NCI-H1092 (cell line): Measurements from ENCODE around the gene RIGI.
"Not testable (repeated sequence)": the region's sequence is repeated elsewhere in the genome, so short reads cannot be mapped to it uniquely, and the experiment has no call there.

Experiments used
- DNase-seq: peaks from one replicate; lab custom pipeline; 2025; lab: John Stamatoyannopoulos, UW

The RIGI gene

GRCh38 chr9:32526041-32526706, at the start of gene RIGI:
RIGI (minus strand) TSS chr9:32526196; CDS start chr9:32526166, 30 bp downstream.
- DNase-seq, result peak; percentile 73

- DNase-seq, result no peak
Measured at GRCh38 chr9:32574858-32575257, 48.9 kb upstream of the RIGI start.

- no peak for DNase-seq
Measured at GRCh38 chr9:32573821-32574220, 47.8 kb upstream of the RIGI start.

- DNase-seq, result peak; percentile 93
Measured at GRCh38 chr9:32572900-32573523, 47.0 kb upstream of the RIGI start, which contains the start of gene NDUFB6. NDUFB6 (minus strand) TSS chr9:32573159; CDS start chr9:32573060, 99 bp downstream.

- DNase-seq, result peak; percentile 74
Measured at GRCh38 chr9:32571969-32572899, 46.2 kb upstream of the RIGI start.

GRCh38 chr9:32570262-32570661, 44.3 kb upstream of the RIGI start:
- no peak for DNase-seq

GRCh38 chr9:32566770-32567169, 40.8 kb upstream of the RIGI start:
- DNase-seq, result no peak

- DNase-seq, result no peak
Measured at GRCh38 chr9:32565967-32566366, 40.0 kb upstream of the RIGI start.

GRCh38 chr9:32558408-32558934, 32.5 kb upstream of the RIGI start:
- no peak for DNase-seq

GRCh38 chr9:32554591-32554990, 28.6 kb upstream of the RIGI start:
- no peak for DNase-seq

- no peak for DNase-seq
Measured at GRCh38 chr9:32554107-32554506, 28.1 kb upstream of the RIGI start.

- DNase-seq, result peak; percentile 95
Measured at GRCh38 chr9:32552172-32552872, 26.3 kb upstream of the RIGI start, which contains the start of the genes SMIM27 and TOPORS. SMIM27 (plus strand) TSS chr9:32552327; CDS start chr9:32552435, 108 bp downstream. TOPORS (minus strand) TSS chr9:32552586; CDS start chr9:32552436, 150 bp downstream.

GRCh38 chr9:32551276-32552051, 25.5 kb upstream of the RIGI start:
- peak; percentile 62 for DNase-seq

- peak; percentile 98 for DNase-seq
Measured at GRCh38 chr9:32550562-32551275, 24.7 kb upstream of the RIGI start.

- no peak for DNase-seq
Measured at GRCh38 chr9:32550150-32550561, 24.2 kb upstream of the RIGI start.

GRCh38 chr9:32548213-32548612, 22.2 kb upstream of the RIGI start:
- not testable (repeated sequence) for DNase-seq

- no peak for DNase-seq
Measured at GRCh38 chr9:32545884-32546283, 19.9 kb upstream of the RIGI start.

- no peak for DNase-seq
Measured at GRCh38 chr9:32543047-32543446, 17.1 kb upstream of the RIGI start.

- no peak for DNase-seq
Measured at GRCh38 chr9:32533816-32534215, 7.8 kb upstream of the RIGI start.

- no peak for DNase-seq
Measured at GRCh38 chr9:32533336-32533735, 7.3 kb upstream of the RIGI start.
